Upper lobe of right lung (tissue), 1 donor: Measurements from ENCODE around the gene PLEKHD1. TPM values are rescaled to one million over a fixed set of nuclear protein-coding genes. Genes with fewer than 3 reads are reported as not detected.
A peak's percentile ranks its signal among the peaks of the same experiment; 100 is the strongest.
"Not testable (repeated sequence)": the region's sequence is repeated elsewhere in the genome, so short reads cannot be mapped to it uniquely, and the experiment has no call there.

Experiments used
- ATAC-seq: fragments of 200-7000 bp; cut with Tn5 transposase; one replicate; pipeline ENCODE4 v1.9.1; 2020; ENCODE audit warnings: mild to moderate bottlenecking, moderate library complexity
- DNase-seq: peaks from one replicate; pipeline ENCODE4 v3.0.0-alpha.2; 2020
- H3K27ac ChIP-seq: fragments of 200-600 bp; one replicate; pipeline ENCODE4 v1.8.0; 2022
- H3K27me3 ChIP-seq: fragments of 200-600 bp; one replicate; pipeline ENCODE4 v1.8.0; 2022; ENCODE audit warnings: mild to moderate bottlenecking
- H3K36me3 ChIP-seq: fragments of 200-600 bp; one replicate; pipeline ENCODE4 v1.8.0; 2022
- H3K4me1 ChIP-seq: fragments of 200-600 bp; one replicate; pipeline ENCODE4 v1.8.0; 2022
- H3K4me3 ChIP-seq: fragments of 200-600 bp; one replicate; pipeline ENCODE4 v1.8.0; 2022; ENCODE audit warnings: mild to moderate bottlenecking
- H3K9me3 ChIP-seq: fragments of 200-600 bp; one replicate; pipeline ENCODE4 v1.8.0; 2022
- CTCF ChIP-seq: fragments of 200-600 bp; IDR thresholded peaks from one replicate; pipeline ENCODE4 v1.8.0; 2022; ENCODE audit warnings: antibody characterized with exemption
- intact Hi-C: fragments of 100-400 bp; cut with DNase I; formaldehyde crosslinking; loops from one replicate; pipeline ENCODE4 v1.11.0; 2022
- total RNA-seq: library from RNA; stranded (reverse); fragmentation: NEBNext Ultra II Directional; extraction: Animal tissue kit (Norgen Biotek cat#: 25700); gene quantifications from one replicate; pipeline ENCODE4 v1.2.1, GENCODE V29; 2021
- donor health status: DM: no; HTN: yes; CAD: no; lungs with severe emphysema.

PLEKHD1 gene
- total RNA-seq, 1 donor from 2014 or later, result 0.41 TPM

DNA sequence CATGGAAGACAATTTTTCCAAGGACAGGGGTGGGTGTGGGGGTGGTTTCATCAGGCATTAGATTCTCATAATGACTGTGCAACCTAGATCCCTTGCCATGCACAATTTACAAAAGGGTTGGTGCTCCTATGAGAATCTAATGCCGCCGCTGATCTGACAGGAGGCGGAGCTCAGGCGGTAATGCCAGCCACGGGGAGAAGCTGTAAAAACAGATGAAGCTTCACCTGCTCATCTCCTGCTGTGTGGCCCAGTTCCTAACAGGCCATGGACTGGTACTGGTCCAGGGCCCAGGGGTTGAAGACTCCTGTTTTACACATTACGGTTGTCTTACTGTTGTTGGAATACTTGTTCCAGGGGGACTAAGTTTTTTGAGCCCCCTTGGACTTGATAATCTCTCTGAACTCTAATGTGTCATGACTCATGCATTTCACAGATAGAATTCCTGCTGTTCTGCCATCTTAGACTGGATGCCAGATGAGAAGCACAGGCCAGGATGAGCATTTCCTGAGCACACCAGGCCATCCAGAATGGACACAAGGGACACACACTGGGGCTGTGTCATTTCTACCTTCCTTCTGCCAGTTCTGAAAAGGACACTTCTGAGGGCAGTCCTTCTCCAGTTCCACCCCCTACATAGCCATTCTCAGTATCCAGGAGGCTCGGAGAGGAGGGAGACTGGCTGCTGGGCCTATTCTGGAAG is 5.8 kb downstream of the PLEKHD1 start:
- no peak for TF ChIP-seq CTCF
- no peak overlapping the region for H3K4me3 ChIP-seq

GRCh38 chr14:69491193-69491592 is 6.7 kb downstream of the PLEKHD1 start:
- Histone ChIP-seq H3K36me3 (no peaks in the 10 kb centered on the region), H3K4me1 (no peaks in the 10 kb centered on the region), H3K27ac (no peak overlapping the region), H3K9me3 (no peaks in the 10 kb centered on the region), H3K4me3 (no peak overlapping the region), H3K27me3 (peaks cover 14% of the 10 kb centered on the region)
- TF ChIP-seq CTCF, result no peak
- ATAC-seq, result no peak
- intact Hi-C loops, result no loop called here
- peak; percentile 1 for DNase-seq

More for the DNA sequence above, 5.8 kb downstream of the PLEKHD1 start:
- Histone ChIP-seq H3K9me3 (no peaks in the 10 kb centered on the region), H3K4me1 (no peaks in the 10 kb centered on the region), H3K27me3 (peaks cover 22% of the 10 kb centered on the region), H3K27ac (no peak overlapping the region), H3K36me3 (no peaks in the 10 kb centered on the region)
- intact Hi-C loops, result no loop called here
- ATAC-seq (no peak), DNase-seq (peak; percentile 26)

- intact Hi-C loops, result no loop called here
- Histone ChIP-seq H3K4me1 (no peaks in the 10 kb centered on the region), H3K4me3 (no peak overlapping the region), H3K36me3 (no peaks in the 10 kb centered on the region), H3K27ac (no peak overlapping the region), H3K27me3 (peaks cover 6% of the 10 kb centered on the region), H3K9me3 (no peaks in the 10 kb centered on the region)
- peak; percentile 8 for DNase-seq
- TF ChIP-seq CTCF, result no peak
- ATAC-seq, result no peak
Observed at GRCh38 chr14:69493038-69493437, 8.5 kb downstream of the PLEKHD1 start.

GRCh38 chr14:69493791-69494190 is 9.3 kb downstream of the PLEKHD1 start:
- Histone ChIP-seq H3K9me3 (no peaks in the 10 kb centered on the region), H3K27ac (no peak overlapping the region), H3K4me1 (no peaks in the 10 kb centered on the region), H3K36me3 (no peaks in the 10 kb centered on the region), H3K4me3 (no peak overlapping the region), H3K27me3 (peaks cover 2% of the 10 kb centered on the region)
- ATAC-seq, result no peak
- no peak for DNase-seq
- intact Hi-C loops, result no loop called here
- no peak for TF ChIP-seq CTCF

DNA sequence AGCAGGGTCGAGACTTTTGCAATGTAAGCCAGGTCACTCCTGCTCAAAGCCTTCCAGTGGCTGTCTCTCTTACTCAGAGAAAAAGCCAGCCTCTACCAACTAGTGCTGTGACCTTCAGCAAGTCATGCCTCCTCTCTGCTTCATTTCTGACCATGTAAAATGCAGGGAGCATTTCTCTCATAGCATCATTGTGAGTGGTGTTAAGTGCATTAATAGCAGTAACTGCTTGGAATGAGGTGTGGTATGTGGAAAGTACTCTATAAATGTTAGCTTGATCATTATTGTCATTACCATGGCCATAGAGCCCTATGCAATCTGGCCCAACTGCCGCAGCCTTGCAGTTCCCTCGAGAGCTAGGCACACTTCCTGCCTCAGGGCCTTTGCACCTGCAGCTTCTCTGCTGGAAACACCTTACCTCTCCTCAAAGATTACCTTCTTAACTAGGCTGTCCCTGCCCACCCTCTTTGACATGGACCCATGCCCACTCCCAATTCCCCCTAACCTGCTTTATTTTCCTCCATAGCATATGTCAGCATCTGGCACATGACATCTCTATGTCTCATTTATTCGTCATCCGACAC is 10.9 kb downstream of the PLEKHD1 start:
- Histone ChIP-seq H3K4me3 (no peak overlapping the region), H3K4me1 (no peaks in the 10 kb centered on the region), H3K36me3 (no peaks in the 10 kb centered on the region), H3K9me3 (no peaks in the 10 kb centered on the region), H3K27ac (no peak overlapping the region), H3K27me3 (no peaks in the 10 kb centered on the region)
- no peak for TF ChIP-seq CTCF
- intact Hi-C loops, result no loop called here
- ATAC-seq, result no peak
- no peak for DNase-seq

GRCh38 chr14:69497866-69498265 is 13.3 kb downstream of the PLEKHD1 start:
- H3K27me3 ChIP-seq, H3K4me3 ChIP-seq, H3K9me3 ChIP-seq, H3K4me1 ChIP-seq, intact Hi-C loops, H3K27ac ChIP-seq, ATAC-seq, DNase-seq, H3K36me3 ChIP-seq: not testable (repeated sequence)

DNA sequence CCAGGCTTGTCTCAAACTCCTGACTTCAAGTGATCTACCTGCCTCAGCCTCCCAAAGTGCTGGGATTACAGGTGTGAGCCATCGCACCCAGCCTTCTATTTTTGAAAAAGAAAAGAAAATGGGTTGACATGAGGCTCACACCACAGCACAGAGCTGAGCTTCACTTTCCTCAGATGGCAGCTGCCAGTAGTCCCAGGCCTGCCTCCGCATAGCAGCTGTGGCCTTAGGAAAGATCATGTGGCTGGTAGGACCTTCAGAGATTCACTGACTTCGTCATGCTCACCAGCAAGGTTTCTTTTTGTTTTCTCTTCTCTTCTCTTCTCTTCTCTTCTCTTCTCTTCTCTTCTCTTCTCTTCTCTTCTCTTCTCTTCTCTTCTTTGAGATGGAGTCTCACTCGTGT is 13.8 kb downstream of the PLEKHD1 start:
- H3K36me3 ChIP-seq, intact Hi-C loops, H3K4me1 ChIP-seq, H3K4me3 ChIP-seq, ATAC-seq, H3K27ac ChIP-seq, H3K9me3 ChIP-seq, DNase-seq, H3K27me3 ChIP-seq: not testable (repeated sequence)
